GM19438 (cell line): ENCODE results near the gene NAP1L4.
"Not testable (repeated sequence)": the region's sequence is repeated elsewhere in the genome, so short reads cannot be mapped to it uniquely, and the experiment has no call there.

Experiments
- ATAC-seq: cut with Tn5 transposase; IDR thresholded peaks from one replicate; pipeline ENCODE4 v1.9.1; 2021; ENCODE audit warnings: low read depth; ENCODE audit not compliant: unreplicated experiment

NAP1L4 gene

GRCh38 chr11:2911785-2912391 is 80.2 kb downstream of the NAP1L4 start:
- ATAC-seq: no peak

- ATAC-seq: no peak
Measured at GRCh38 chr11:2911088-2911784, 80.9 kb downstream of the NAP1L4 start.

GRCh38 chr11:2910401-2910955 is 81.7 kb downstream of the NAP1L4 start:
- no peak for ATAC-seq

- ATAC-seq: no peak
Measured at GRCh38 chr11:2909133-2909902, 82.8 kb downstream of the NAP1L4 start.

- ATAC-seq: no peak
Measured at GRCh38 chr11:2908130-2908529, 84.0 kb downstream of the NAP1L4 start.

- not testable (repeated sequence) for ATAC-seq
Measured at GRCh38 chr11:2905299-2905698, 86.8 kb downstream of the NAP1L4 start.

- ATAC-seq: no peak
Measured at GRCh38 chr11:2904153-2905052, 87.7 kb downstream of the NAP1L4 start.

- ATAC-seq: no peak
Measured at GRCh38 chr11:2903672-2904011, 88.5 kb downstream of the NAP1L4 start.

- no peak for ATAC-seq
Measured at GRCh38 chr11:2902784-2903671, 89.1 kb downstream of the NAP1L4 start.

GRCh38 chr11:2901854-2902783 is 90.0 kb downstream of the NAP1L4 start:
- ATAC-seq: peak; percentile 96

GRCh38 chr11:2901196-2901796 is 90.8 kb downstream of the NAP1L4 start:
- ATAC-seq: no peak

- no peak for ATAC-seq
Measured at GRCh38 chr11:2899080-2899783, 92.9 kb downstream of the NAP1L4 start.

- ATAC-seq: no peak
Measured at GRCh38 chr11:2898366-2899079, 93.6 kb downstream of the NAP1L4 start.

GRCh38 chr11:2897048-2897447 is 95.1 kb downstream of the NAP1L4 start:
- ATAC-seq: no peak

- ATAC-seq: no peak
Measured at GRCh38 chr11:2896047-2896446, 96.1 kb downstream of the NAP1L4 start.
